BJ (cell line): ENCODE measurements around the gene ZFR2. TPM values are rescaled to one million over a fixed set of nuclear protein-coding genes. Genes with fewer than 3 reads are reported as not detected.

Source experiments
- CTCF ChIA-PET: fragments of 350-600 bp; formaldehyde crosslinking; extraction: SDS; loops from one replicate; lab custom pipeline; 2021; ENCODE audit warnings: antibody characterized with exemption, inconsistent platforms; lab: Yijun Ruan, JAX
- POLR2A ChIA-PET: fragments of 300-600 bp; sonication (Branson Sonifier 250); formaldehyde crosslinking; extraction: SDS; loops from one replicate; lab custom pipeline; 2021; ENCODE audit warnings: antibody characterized with exemption; lab: Charles Lee
- DNase-seq: peaks from one replicate; pipeline ENCODE4 v3.0.0-alpha.2; 2011; ENCODE audit warnings: low read depth
- H3K27me3 ChIP-seq: 2 replicates; pipeline ENCODE4 v1.6.0; 2011; ENCODE audit warnings: low read length; ENCODE audit not compliant: control insufficient read depth, insufficient read depth
- H3K36me3 ChIP-seq: 2 replicates; pipeline ENCODE4 v1.5.1; 2011; ENCODE audit warnings: low read length; ENCODE audit not compliant: control insufficient read depth, insufficient read depth
- H3K4me3 ChIP-seq: 2 replicates; pipeline ENCODE4 v1.5.1; 2011; ENCODE audit warnings: low read depth, mild to moderate bottlenecking, control low read depth, low read length
- polyA plus RNA-seq: library from polyadenylated mRNA; depleted of rRNA; stranded (reverse); fragments of >200 nt; gene quantifications from 2 replicates; pipeline ENCODE4 v1.2.3, GENCODE V29; 2011
- TF ChIP-seq, protein P1 (sequence below): IDR thresholded peaks from 2 replicates; pipeline ENCODE4 v1.5.1; 2011; ENCODE audit warnings: low read depth, mild to moderate bottlenecking, control low read depth, inconsistent platforms, low read length, moderate library complexity; ENCODE audit not compliant: insufficient read depth

Gene ZFR2
- polyA plus RNA-seq, 1 experiment = 0.15 TPM

DNA sequence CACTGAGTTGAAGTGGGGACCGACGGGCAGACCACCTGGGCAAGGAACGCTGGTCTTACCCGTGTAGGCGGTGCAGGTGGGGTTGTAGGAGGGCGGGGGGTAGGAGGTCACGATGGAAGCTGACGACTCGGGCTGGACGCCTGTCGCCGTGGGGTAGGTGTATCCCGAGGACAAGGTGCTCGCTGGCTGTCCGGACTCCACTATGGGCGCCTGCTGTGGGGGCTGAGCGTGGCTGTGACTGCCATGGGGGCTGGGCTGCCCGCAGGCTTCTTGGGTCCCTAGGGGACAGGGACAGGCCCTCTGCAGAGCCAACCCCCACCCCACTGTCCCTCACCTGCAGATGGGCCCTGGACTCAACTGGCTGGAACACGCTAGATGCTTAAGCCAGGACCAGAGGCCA, 37.2 kb downstream of the ZFR2 start:
- ChIA-PET POLR2A (no interaction called here), CTCF (interaction anchor here (1.0 to 3.4 kb wide), 2 partner anchors 9 to 21 kb away, joined by 3 to 22 read pairs; no protein-coding TSS in a partner anchor)
- Histone ChIP-seq H3K27me3 (no peaks in the 10 kb centered on the region), H3K36me3 (no peaks in the 10 kb centered on the region), H3K4me3 (no peak overlapping the region)
- TF ChIP-seq, protein P1, sequence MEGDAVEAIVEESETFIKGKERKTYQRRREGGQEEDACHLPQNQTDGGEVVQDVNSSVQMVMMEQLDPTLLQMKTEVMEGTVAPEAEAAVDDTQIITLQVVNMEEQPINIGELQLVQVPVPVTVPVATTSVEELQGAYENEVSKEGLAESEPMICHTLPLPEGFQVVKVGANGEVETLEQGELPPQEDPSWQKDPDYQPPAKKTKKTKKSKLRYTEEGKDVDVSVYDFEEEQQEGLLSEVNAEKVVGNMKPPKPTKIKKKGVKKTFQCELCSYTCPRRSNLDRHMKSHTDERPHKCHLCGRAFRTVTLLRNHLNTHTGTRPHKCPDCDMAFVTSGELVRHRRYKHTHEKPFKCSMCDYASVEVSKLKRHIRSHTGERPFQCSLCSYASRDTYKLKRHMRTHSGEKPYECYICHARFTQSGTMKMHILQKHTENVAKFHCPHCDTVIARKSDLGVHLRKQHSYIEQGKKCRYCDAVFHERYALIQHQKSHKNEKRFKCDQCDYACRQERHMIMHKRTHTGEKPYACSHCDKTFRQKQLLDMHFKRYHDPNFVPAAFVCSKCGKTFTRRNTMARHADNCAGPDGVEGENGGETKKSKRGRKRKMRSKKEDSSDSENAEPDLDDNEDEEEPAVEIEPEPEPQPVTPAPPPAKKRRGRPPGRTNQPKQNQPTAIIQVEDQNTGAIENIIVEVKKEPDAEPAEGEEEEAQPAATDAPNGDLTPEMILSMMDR = no peak
- no peak for DNase-seq

- POLR2A ChIA-PET = no interaction called here
- no peak overlapping the region for H3K4me3 ChIP-seq
- CTCF ChIA-PET = interaction anchor here (1.2 to 3.4 kb wide), 2 partner anchors 9 to 18 kb away, joined by 3 to 22 read pairs; no protein-coding TSS in a partner anchor
- H3K36me3 ChIP-seq = no peaks in the 10 kb centered on the region
- no peak for DNase-seq
- TF ChIP-seq, protein P1 = no peak
- H3K27me3 ChIP-seq = no peaks in the 10 kb centered on the region
Observed at GRCh38 chr19:3830621-3831589, 37.9 kb downstream of the ZFR2 start.

- Histone ChIP-seq H3K36me3 (no peaks in the 10 kb centered on the region), H3K27me3 (no peaks in the 10 kb centered on the region), H3K4me3 (no peak overlapping the region)
- CTCF ChIA-PET = no interaction called here
- TF ChIP-seq, protein P1 = no peak
- no peak for DNase-seq
- POLR2A ChIA-PET = no interaction called here
Observed at GRCh38 chr19:3827306-3827705, 41.5 kb downstream of the ZFR2 start.

- DNase-seq = no peak
- H3K36me3 ChIP-seq = no peaks in the 10 kb centered on the region
- no peaks in the 10 kb centered on the region for H3K27me3 ChIP-seq
- CTCF ChIA-PET = no interaction called here
- no peak overlapping the region for H3K4me3 ChIP-seq
- TF ChIP-seq, protein P1 = no peak
- POLR2A ChIA-PET = no interaction called here
Observed at GRCh38 chr19:3826163-3826562, 42.7 kb downstream of the ZFR2 start.

DNA sequence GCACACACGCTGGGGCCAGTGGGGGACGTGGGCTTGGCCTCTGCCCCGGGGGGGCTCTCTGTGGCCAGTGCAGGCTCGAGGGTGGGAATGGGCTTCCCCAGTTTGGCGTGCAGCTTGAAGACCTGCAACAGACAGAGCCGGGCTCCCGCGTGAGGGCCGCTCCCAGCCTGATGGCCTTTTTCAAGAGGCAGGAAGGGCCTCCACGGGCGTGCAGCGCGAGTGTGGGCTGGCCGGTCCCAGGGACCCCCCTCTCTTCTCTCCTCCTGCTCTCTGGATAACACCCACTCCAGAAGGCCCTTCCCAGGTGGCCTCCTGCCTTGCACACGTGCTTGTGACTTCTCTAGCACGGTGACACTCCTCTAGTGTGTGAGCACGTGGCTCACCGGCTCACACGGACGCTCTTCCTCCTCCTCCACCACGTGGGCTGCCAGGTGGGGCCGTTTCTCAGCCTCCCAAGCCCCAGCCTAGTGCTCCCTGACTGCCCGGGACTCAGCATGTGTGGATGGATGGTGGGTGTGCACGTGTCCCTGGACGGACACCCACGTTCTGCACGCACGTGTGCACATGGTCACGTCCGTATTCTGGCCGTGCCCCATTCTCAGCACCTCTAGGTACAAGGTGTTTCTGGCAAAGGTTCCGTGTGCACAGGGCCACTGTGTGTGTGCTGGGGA, 43.4 kb downstream of the ZFR2 start:
- DNase-seq = no peak
- H3K27me3 ChIP-seq = no peaks in the 10 kb centered on the region
- no peak overlapping the region for H3K4me3 ChIP-seq
- H3K36me3 ChIP-seq = no peaks in the 10 kb centered on the region
- ChIA-PET CTCF (no interaction called here), POLR2A (no interaction called here)
- TF ChIP-seq, protein P1 = no peak
